Measurements from ENCODE around the gene VAMP8. TPM values are rescaled to one million over a fixed set of nuclear protein-coding genes. Genes with fewer than 3 reads are reported as not detected.

Gene VAMP8
- total RNA-seq, 1 experiment from 2014 or later, result 52.0 TPM

GRCh38 chr2:85605406-85606115, 28.2 kb downstream of the VAMP8 start (continued):
- no peak for TF ChIP-seq NR2C2 (CRISPR knock-in tag; IDR thresholded peaks at IDR 0.05)
- TF ChIP-seq ZNF219 (CRISPR knock-in tag; IDR thresholded peaks at IDR 0.05; ENCODE audit: borderline replicate concordance), result no peak
- no peak for TF ChIP-seq SP1 (CRISPR knock-in tag; conservative IDR thresholded peaks at IDR 0.05)
- TF ChIP-seq RELA (CRISPR knock-in tag; IDR thresholded peaks at IDR 0.05; ENCODE audit: borderline replicate concordance), result no peak
- no peak for TF ChIP-seq ZNF121 (CRISPR knock-in tag; IDR thresholded peaks at IDR 0.05)
- no peak for TF ChIP-seq JUN (CRISPR knock-in tag; IDR thresholded peaks at IDR 0.05)
- TF ChIP-seq ATF1 (CRISPR knock-in tag; IDR thresholded peaks at IDR 0.05), result no peak
- no peak for TF ChIP-seq ZNF425 (CRISPR knock-in tag; conservative IDR thresholded peaks at IDR 0.05)
- TF ChIP-seq AFF4 (CRISPR knock-in tag; IDR thresholded peaks at IDR 0.05; ENCODE audit: borderline replicate concordance), result no peak

GRCh38 chr2:85606116-85606455, 28.7 kb downstream of the VAMP8 start:
- Mint-ChIP-seq H3K4me1 (peaks cover 21% of the 10 kb centered on the region), H3K27ac (peak overlapping the region; percentile 73; the same call in 1 of the 2 replicates), H3K27me3 (ENCODE audit: low read depth) (no peaks in the 10 kb centered on the region), H3K36me3 (peaks cover 24% of the 10 kb centered on the region), H3K9me3 (no peaks in the 10 kb centered on the region), H3K4me3 (no peak overlapping the region)
- POLR2A ChIA-PET, result interaction anchor here (0.6 to 1.0 kb wide), 4 partner anchors 11 to 80 kb away, joined by 3 to 4 read pairs (median 4); no protein-coding TSS in a partner anchor
- DNase-seq (ENCODE audit: low spot score), result no peak
- CTCF ChIA-PET, result no interaction called here
- TF ChIP-seq FOXJ3 (CRISPR knock-in tag; IDR thresholded peaks at IDR 0.05; ENCODE audit: borderline replicate concordance) (no peak), GABPB1 (CRISPR knock-in tag; IDR thresholded peaks at IDR 0.05) (no peak), SP1 (CRISPR knock-in tag; conservative IDR thresholded peaks at IDR 0.05) (no peak), MAX (CRISPR knock-in tag; IDR thresholded peaks at IDR 0.05) (no peak), NR1H2 (CRISPR knock-in tag; IDR thresholded peaks at IDR 0.05) (no peak), SMAD4 (CRISPR knock-in tag; IDR thresholded peaks at IDR 0.05) (no peak), PRDM15 (CRISPR knock-in tag; IDR thresholded peaks at IDR 0.05) (no peak), ZNF416 (CRISPR knock-in tag; IDR thresholded peaks at IDR 0.05) (no peak), ZNF138 (CRISPR knock-in tag; conservative IDR thresholded peaks at IDR 0.05) (no peak), MLX (CRISPR knock-in tag; IDR thresholded peaks at IDR 0.05) (no peak), ZNF423 (CRISPR knock-in tag; IDR thresholded peaks at IDR 0.05) (no peak), SOX15 (CRISPR knock-in tag; IDR thresholded peaks at IDR 0.05) (no peak), CDX4 (CRISPR knock-in tag; IDR thresholded peaks at IDR 0.05; ENCODE audit: borderline replicate concordance) (no peak)
- ATAC-seq, result no peak
